WERI-Rb-1 (cell line): Measurements from ENCODE around the gene NEXMIF.
"Not testable (repeated sequence)": the region's sequence is repeated elsewhere in the genome, so short reads cannot be mapped to it uniquely, and the experiment has no call there.

Experiments
- DNase-seq: peaks from one replicate; pipeline ENCODE4 v3.0.0-alpha.2; 2020
- H3K27ac ChIP-seq: fragments of 250-450 bp; sonication (Bioruptor Pico); 2 replicates; pipeline ENCODE4 v1.5.1; 2020; ENCODE audit warnings: mild to moderate bottlenecking, moderate library complexity
- H3K27me3 ChIP-seq: fragments of 250-450 bp; sonication (Bioruptor Pico); 2 replicates; pipeline ENCODE4 v1.5.1; 2021; ENCODE audit warnings: mild to moderate bottlenecking, low read depth, moderate library complexity; ENCODE audit not compliant: insufficient read depth, severe bottlenecking
- H3K36me3 ChIP-seq: fragments of 250-450 bp; sonication (Bioruptor Pico); 2 replicates; pipeline ENCODE4 v1.5.1; 2020; ENCODE audit warnings: mild to moderate bottlenecking, moderate library complexity
- H3K4me3 ChIP-seq: 2 replicates; pipeline ENCODE4 v1.5.1; 2011; ENCODE audit warnings: low read depth, mild to moderate bottlenecking, control low read depth, low read length
- H3K9me3 ChIP-seq: fragments of 250-450 bp; sonication (Bioruptor Pico); 2 replicates; pipeline ENCODE4 v1.5.1; 2021; ENCODE audit warnings: mild to moderate bottlenecking, moderate library complexity; ENCODE audit not compliant: severe bottlenecking
- TF ChIP-seq, protein P1 (sequence below): IDR thresholded peaks from 2 replicates; pipeline ENCODE4 v1.5.1; 2011; ENCODE audit warnings: low read depth, mild to moderate bottlenecking, control low read depth, inconsistent platforms, low read length

Gene NEXMIF

DNA sequence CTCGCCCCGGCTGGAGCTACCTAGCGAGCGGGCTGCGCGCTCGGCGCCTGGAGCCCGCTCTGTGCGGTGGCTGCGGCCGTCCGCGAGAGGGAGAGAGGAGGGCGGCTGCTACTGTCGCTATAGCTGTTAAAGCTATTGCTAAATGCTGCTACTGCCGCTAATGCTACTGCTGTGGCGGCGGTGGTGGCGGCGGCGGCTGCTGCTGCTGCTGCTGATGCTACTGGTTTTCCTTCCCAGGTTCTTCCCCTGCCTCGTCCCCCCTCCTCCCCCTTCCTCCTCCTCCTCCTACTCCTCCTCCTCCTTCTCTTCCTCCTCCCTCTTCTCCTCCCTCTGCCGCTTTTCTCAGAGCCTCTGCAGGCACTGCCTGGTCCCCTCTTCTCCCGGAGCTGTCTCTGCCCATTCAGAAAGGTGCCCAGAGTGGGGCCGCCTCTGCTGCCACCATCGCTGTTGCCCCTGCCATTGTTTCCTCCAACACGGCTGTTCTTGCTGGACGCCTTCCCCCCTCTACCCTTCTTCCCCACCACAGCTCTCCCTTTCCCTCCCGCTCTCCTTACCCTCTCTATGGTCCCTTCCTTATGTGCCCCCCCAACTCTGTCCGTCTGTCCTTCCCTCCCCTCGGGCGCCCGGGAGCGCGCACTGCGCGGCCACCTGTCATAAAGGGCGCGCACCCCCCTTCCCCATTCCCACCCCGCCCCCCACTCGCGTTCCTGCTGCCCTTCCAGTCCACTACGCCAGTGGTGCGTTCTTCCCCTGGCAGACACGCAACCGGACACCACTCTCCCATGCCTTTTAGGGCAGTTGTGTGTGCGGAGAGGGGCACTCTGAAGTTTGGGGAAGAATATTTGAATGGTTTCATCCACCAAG lies at the start of gene NEXMIF:
TSS of gene NEXMIF (minus strand) at position 228 of the 864 bp plus-strand sequence.
- TF ChIP-seq, protein P1, sequence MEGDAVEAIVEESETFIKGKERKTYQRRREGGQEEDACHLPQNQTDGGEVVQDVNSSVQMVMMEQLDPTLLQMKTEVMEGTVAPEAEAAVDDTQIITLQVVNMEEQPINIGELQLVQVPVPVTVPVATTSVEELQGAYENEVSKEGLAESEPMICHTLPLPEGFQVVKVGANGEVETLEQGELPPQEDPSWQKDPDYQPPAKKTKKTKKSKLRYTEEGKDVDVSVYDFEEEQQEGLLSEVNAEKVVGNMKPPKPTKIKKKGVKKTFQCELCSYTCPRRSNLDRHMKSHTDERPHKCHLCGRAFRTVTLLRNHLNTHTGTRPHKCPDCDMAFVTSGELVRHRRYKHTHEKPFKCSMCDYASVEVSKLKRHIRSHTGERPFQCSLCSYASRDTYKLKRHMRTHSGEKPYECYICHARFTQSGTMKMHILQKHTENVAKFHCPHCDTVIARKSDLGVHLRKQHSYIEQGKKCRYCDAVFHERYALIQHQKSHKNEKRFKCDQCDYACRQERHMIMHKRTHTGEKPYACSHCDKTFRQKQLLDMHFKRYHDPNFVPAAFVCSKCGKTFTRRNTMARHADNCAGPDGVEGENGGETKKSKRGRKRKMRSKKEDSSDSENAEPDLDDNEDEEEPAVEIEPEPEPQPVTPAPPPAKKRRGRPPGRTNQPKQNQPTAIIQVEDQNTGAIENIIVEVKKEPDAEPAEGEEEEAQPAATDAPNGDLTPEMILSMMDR, result no peak
- peak; percentile 30 for DNase-seq
- Histone ChIP-seq H3K9me3 (peaks cover 3% of the 10 kb centered on the region), H3K36me3 (no peaks in the 10 kb centered on the region), H3K4me3 (no peak within 1 kb of the TSS; the same call in 1 of the 2 replicates), H3K27ac (no peak within 1 kb of the TSS), H3K27me3 (peaks cover 51% of the 10 kb centered on the region)

DNA sequence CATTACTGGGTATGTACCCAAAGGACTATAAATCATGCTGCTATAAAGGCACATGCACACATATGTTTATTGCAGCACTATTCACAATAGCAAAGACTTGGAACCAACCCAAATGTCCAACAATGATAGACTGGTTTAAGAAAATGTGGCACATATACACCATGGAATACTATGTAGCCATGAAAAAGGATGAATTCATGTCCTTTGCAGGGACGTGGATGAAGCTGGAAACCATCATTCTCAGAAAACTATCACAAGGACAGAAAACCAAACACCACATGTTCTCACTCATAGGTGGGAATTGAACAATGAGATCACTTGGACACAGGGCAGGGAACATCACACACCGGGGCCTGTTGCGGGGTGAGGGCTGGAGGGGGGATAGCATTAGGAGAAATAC lies 36.7 kb upstream of the NEXMIF start:
- DNase-seq, H3K27ac ChIP-seq, H3K27me3 ChIP-seq, H3K36me3 ChIP-seq, H3K9me3 ChIP-seq, H3K4me3 ChIP-seq: not testable (repeated sequence)

DNA sequence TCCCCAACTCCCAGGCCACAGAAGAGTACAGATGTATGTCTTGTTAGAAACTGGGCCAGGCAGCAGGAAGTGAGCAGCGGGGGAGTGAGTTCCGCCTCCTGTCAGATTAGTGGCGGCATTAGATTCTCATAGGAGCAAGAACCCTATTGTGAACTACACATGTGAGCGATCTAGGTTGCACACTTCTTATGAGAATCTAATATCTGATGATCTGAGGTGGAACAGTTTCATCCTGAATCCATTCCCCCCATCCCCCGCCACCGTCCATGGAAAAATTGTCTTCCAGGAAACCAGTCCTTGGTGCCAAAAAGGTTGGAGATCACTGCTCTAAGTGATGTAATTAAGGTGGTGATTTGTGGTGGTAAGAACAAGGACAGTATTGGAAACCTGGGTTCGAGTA lies 24.5 kb upstream of the NEXMIF start:
- Histone ChIP-seq H3K36me3 (no peaks in the 10 kb centered on the region), H3K4me3 (no peak overlapping the region), H3K27me3 (peaks cover 4% of the 10 kb centered on the region), H3K9me3 (no peaks in the 10 kb centered on the region), H3K27ac (no peak overlapping the region)
- no peak for DNase-seq
- TF ChIP-seq, protein P1, result no peak

DNA sequence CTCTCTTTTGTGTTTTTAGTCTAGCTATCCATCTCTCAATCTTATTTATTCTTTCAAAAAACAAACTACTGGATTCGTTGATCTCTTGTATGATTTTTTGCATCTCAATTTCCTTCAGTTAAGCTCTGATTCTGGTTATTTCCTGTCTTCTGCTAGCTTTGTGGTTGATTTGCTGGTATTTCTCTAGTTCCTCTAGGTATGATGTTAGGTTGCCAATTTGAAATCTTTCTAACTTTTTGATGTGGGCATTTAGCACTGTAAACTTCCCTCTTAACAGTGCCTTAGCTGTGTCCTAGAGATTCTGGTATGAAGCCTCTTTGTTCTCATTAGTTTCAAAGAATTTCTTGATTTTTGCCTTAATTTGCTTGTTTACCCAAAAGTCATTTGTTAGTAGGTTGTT lies 15.2 kb upstream of the NEXMIF start:
- no peak for DNase-seq
- TF ChIP-seq, protein P1, result no peak
- H3K9me3 ChIP-seq, result no peaks in the 10 kb centered on the region
- H3K27me3 ChIP-seq, result peaks cover 3% of the 10 kb centered on the region
- no peaks in the 10 kb centered on the region for H3K36me3 ChIP-seq
- H3K27ac ChIP-seq, result no peak overlapping the region
- no peak overlapping the region for H3K4me3 ChIP-seq

DNA sequence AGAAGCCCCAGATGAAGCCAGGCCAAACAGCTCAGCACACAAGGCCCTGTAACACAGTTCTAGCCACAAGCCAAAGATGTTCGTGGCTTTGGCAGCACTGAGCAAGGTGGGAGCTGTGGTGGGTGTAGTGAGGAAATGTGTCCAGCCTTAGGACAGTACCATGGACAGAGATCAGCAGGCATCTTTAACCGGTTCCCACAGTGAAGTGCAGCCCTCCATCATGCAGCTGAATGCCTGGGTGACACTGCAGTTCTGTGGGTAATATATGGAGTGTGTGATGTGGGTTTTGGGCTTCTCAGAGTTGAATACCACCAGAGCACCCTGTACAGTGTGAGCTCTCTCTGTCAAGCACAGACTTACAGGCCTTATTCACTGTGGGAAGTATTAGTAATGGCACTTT lies 6.0 kb upstream of the NEXMIF start:
- TF ChIP-seq, protein P1, result no peak
- H3K27me3 ChIP-seq, result peaks cover 32% of the 10 kb centered on the region
- no peak overlapping the region for H3K27ac ChIP-seq
- H3K4me3 ChIP-seq, result no peak overlapping the region
- DNase-seq, result no peak
- no peaks in the 10 kb centered on the region for H3K36me3 ChIP-seq
- no peaks in the 10 kb centered on the region for H3K9me3 ChIP-seq

DNA sequence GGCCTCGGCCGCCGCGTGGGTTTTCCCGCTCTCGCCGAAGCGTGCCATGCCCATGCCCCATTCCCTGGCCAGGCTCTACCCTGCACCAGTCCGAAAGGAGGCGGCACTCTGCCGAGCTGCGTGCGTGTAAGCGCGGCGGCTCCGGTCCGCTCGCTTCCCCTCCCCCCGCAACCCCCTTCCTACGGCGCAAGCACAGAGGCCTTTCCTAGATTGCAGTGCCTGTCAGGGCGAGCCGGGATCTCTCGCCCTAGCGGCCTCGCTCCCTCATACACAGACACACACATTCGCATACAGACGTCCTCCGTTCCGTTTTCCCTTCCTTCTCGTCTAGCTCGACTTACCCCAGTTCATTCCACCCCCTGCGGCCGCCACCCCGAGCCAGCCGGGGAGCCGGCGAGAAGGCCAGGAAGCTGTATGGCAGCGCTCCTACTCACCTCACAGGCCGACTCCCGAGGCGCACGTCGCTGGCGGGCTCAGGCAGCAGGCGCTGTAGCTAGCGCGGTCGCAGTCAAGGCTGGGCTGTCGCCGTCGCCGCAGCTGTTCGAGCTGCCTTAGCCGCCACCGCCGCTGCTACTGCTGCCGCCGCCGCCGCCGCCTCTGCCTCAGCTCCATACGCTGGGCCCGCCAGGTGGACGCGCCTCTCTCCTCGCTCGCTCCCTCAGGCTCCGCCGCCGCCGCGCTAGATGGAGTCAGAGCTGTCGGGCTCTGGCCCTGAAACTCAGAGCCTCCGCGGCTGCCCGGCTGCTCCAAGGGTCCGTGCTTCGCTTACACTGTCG lies 615 bp downstream of the NEXMIF start:
- TF ChIP-seq, protein P1, result no peak
- H3K4me3 ChIP-seq, result no peak overlapping the region; the same call in 1 of the 2 replicates
- DNase-seq, result peak; percentile 27

More for the DNA sequence above, 615 bp downstream of the NEXMIF start:
- Histone ChIP-seq H3K36me3 (no peaks in the 10 kb centered on the region), H3K27me3 (peaks cover 51% of the 10 kb centered on the region), H3K9me3 (peaks cover 3% of the 10 kb centered on the region), H3K27ac (no peak overlapping the region)
